Right kidney (tissue), 1 donor: ENCODE measurements around the gene VSTM2B.
A peak's percentile ranks its signal among the peaks of the same experiment; 100 is the strongest.

Experiments
- DNase-seq: peaks from one replicate; pipeline ENCODE4 v3.0.0-alpha.2; 2016

The VSTM2B gene

GRCh38 chr19:29596885-29597525, 71.2 kb downstream of the VSTM2B start:
- peak; percentile 39 for DNase-seq

GRCh38 chr19:29598036-29598435, 72.2 kb downstream of the VSTM2B start:
- no peak for DNase-seq

- no peak for DNase-seq
These were observed 72.7 kb downstream of the VSTM2B start for GRCh38 chr19:29598496-29598895.

- no peak for DNase-seq
These were observed 77.5 kb downstream of the VSTM2B start for GRCh38 chr19:29603308-29603707.

GRCh38 chr19:29605653-29606419, 80.0 kb downstream of the VSTM2B start, which contains the start of gene POP4:
POP4 (plus strand) TSS chr19:29606283; CDS start chr19:29606319, 36 bp downstream.
- peak; percentile 95 for DNase-seq

GRCh38 chr19:29606420-29606747, 80.6 kb downstream of the VSTM2B start:
- no peak for DNase-seq

- DNase-seq = no peak
These were observed 83.8 kb downstream of the VSTM2B start for GRCh38 chr19:29609636-29610035.

- no peak for DNase-seq
These were observed 84.4 kb downstream of the VSTM2B start for GRCh38 chr19:29610213-29610573.

GRCh38 chr19:29610574-29611271, 84.9 kb downstream of the VSTM2B start:
- DNase-seq = no peak

- DNase-seq = no peak
These were observed 86.3 kb downstream of the VSTM2B start for GRCh38 chr19:29612121-29612520.

GRCh38 chr19:29612801-29613595, 87.2 kb downstream of the VSTM2B start:
- no peak for DNase-seq

GRCh38 chr19:29614046-29614445, 88.3 kb downstream of the VSTM2B start:
- DNase-seq = no peak
